IMR-90 (cell line): ENCODE measurements around the gene EMILIN2. TPM values are rescaled to one million over a fixed set of nuclear protein-coding genes. Genes with fewer than 3 reads are reported as not detected.

ENCODE experiments used
- ATAC-seq: fragments of 200-7000 bp; cut with Tn5 transposase; 2 replicates; pipeline ENCODE4 v1.9.1; 2020; ENCODE audit warnings: low read depth, mild to moderate bottlenecking, moderate library complexity
- BruUV-seq: library from RNA; stranded (reverse); fragments of 400-500 nt; replicated peaks from 2 replicates; lab custom pipeline; 2021; lab: Mats Ljungman, UMichigan
- CTCF ChIA-PET: fragments of 300-600 bp; formaldehyde crosslinking; extraction: SDS; loops from one replicate; lab custom pipeline; 2021; ENCODE audit warnings: antibody characterized with exemption; lab: Yijun Ruan, JAX
- POLR2A ChIA-PET: fragments of 300-600 bp; sonication (Branson Sonifier 250); formaldehyde crosslinking; loops from one replicate; lab custom pipeline; 2022; ENCODE audit warnings: antibody characterized with exemption; ENCODE audit not compliant: unreplicated experiment; lab: Charles Lee
- DNase-seq: peaks from one replicate; pipeline ENCODE4 v3.0.0; 2013
- H2AFZ ChIP-seq: replicated peaks from 2 replicates; pipeline ENCODE3; 2013; ENCODE audit warnings: low read length, mild to moderate bottlenecking; ENCODE audit not compliant: poor library complexity
- H2AK5ac ChIP-seq: 2 replicates; pipeline ENCODE4 v1.6.1; 2013; ENCODE audit warnings: low read depth, low read length, inconsistent platforms
- H2AK9ac ChIP-seq: replicated peaks from 2 replicates; pipeline ENCODE3; 2013; ENCODE audit warnings: mild to moderate bottlenecking, low read depth, low read length, moderate library complexity; ENCODE audit not compliant: poor library complexity
- H2BK120ac ChIP-seq: 2 replicates; pipeline ENCODE4 v1.6.1; 2013; ENCODE audit warnings: low read depth, low read length, inconsistent platforms
- H2BK15ac ChIP-seq: 3 replicates; pipeline ENCODE4 v1.6.1; 2013; ENCODE audit warnings: low read depth, low read length, inconsistent platforms
- H2BK20ac ChIP-seq: 2 replicates; pipeline ENCODE4 v1.6.1; 2013; ENCODE audit warnings: low read depth, mild to moderate bottlenecking, inconsistent platforms, low read length, moderate library complexity
- H2BK5ac ChIP-seq: 2 replicates; pipeline ENCODE4 v1.6.1; 2013; ENCODE audit warnings: mild to moderate bottlenecking, low read depth, low read length, inconsistent platforms; ENCODE audit not compliant: poor library complexity, severe bottlenecking
- H3K14ac ChIP-seq: replicated peaks from 2 replicates; pipeline ENCODE4 v1.6.1; 2013; ENCODE audit warnings: low read depth, low read length, inconsistent platforms
- H3K18ac ChIP-seq: 2 replicates; pipeline ENCODE4 v1.6.1; 2013; ENCODE audit warnings: low read depth, low read length, control low read depth
- H3K23ac ChIP-seq: 2 replicates; pipeline ENCODE4 v1.6.1; 2013; ENCODE audit warnings: low read depth, low read length, inconsistent platforms
- H3K27ac ChIP-seq: 2 replicates; pipeline ENCODE4 v1.5.1; 2013; ENCODE audit warnings: mild to moderate bottlenecking, control low read depth, low read length; ENCODE audit not compliant: insufficient read depth
- H3K27me3 ChIP-seq: 2 replicates; pipeline ENCODE4 v1.6.1; 2013; ENCODE audit warnings: low read length; ENCODE audit not compliant: control insufficient read depth, insufficient read depth
- H3K36me3 ChIP-seq: 2 replicates; pipeline ENCODE4 v1.6.1; 2013; ENCODE audit warnings: low read length, mixed read lengths; ENCODE audit not compliant: control insufficient read depth, insufficient read depth
- H3K4ac ChIP-seq: 2 replicates; pipeline ENCODE4 v1.6.1; 2013; ENCODE audit warnings: low read depth, low read length, inconsistent platforms
- H3K4me1 ChIP-seq: 2 replicates; pipeline ENCODE4 v1.6.1; 2013; ENCODE audit warnings: low read length, mixed read lengths; ENCODE audit not compliant: control insufficient read depth, insufficient read depth
- H3K4me2 ChIP-seq: 2 replicates; pipeline ENCODE4 v1.6.1; 2013; ENCODE audit warnings: low read depth, mild to moderate bottlenecking, control low read depth, low read length, moderate library complexity
- H3K4me3 ChIP-seq: 2 replicates; pipeline ENCODE4 v1.5.1; 2013; ENCODE audit warnings: low read depth, mild to moderate bottlenecking, control low read depth, low read length, moderate library complexity; ENCODE audit not compliant: insufficient read depth
- H3K56ac ChIP-seq: 2 replicates; pipeline ENCODE4 v1.6.1; 2013; ENCODE audit warnings: low read length, inconsistent platforms; ENCODE audit not compliant: insufficient read depth; ENCODE audit errors: extremely low read depth
- H3K79me1 ChIP-seq, 2 experiments: 2 replicates each; pipeline ENCODE4 v1.6.1; 2013; ENCODE audit warnings: low read length in 2 of 2, inconsistent platforms in 1 of 2, low read depth in 1 of 2
- H3K9ac ChIP-seq: 2 replicates; pipeline ENCODE4 v1.6.1; 2013; ENCODE audit warnings: low read depth, low read length, control low read depth
- H3K9me1 ChIP-seq: 2 replicates; pipeline ENCODE4 v1.6.1; 2013; ENCODE audit warnings: low read length, inconsistent platforms; ENCODE audit not compliant: insufficient read depth
- H3K9me3 ChIP-seq: 2 replicates; pipeline ENCODE4 v1.6.1; 2013; ENCODE audit warnings: low read length; ENCODE audit not compliant: control insufficient read depth, insufficient read depth
- H4K20me1 ChIP-seq: 2 replicates; pipeline ENCODE4 v1.6.1; 2013; ENCODE audit warnings: low read length, inconsistent platforms; ENCODE audit not compliant: insufficient read depth
- H4K5ac ChIP-seq: 2 replicates; pipeline ENCODE4 v1.6.1; 2013; ENCODE audit warnings: mild to moderate bottlenecking, low read depth, low read length, control low read depth
- H4K8ac ChIP-seq, 2 experiments: 2 replicates each; pipeline ENCODE4 v1.6.1; 2013; ENCODE audit warnings: low read depth in 2 of 2, low read length in 2 of 2, control low read depth in 1 of 2, inconsistent platforms in 1 of 2
- H4K91ac ChIP-seq: 2 replicates; pipeline ENCODE4 v1.6.1; 2013; ENCODE audit warnings: low read depth, low read length, inconsistent platforms; ENCODE audit not compliant: insufficient read depth
- BHLHE40 ChIP-seq: fragments of 150-350 bp; IDR thresholded peaks from 2 replicates; pipeline ENCODE4 v1.6.1; 2016; ENCODE audit warnings: mild to moderate bottlenecking, low read depth, low read length
- CEBPB ChIP-seq: IDR thresholded peaks from 2 replicates; pipeline ENCODE4 v1.6.1; 2012; ENCODE audit warnings: low read depth, low read length, improper control_type of control experiment
- CHD1 ChIP-seq: IDR thresholded peaks from 2 replicates; pipeline ENCODE4 v1.6.1; 2012; ENCODE audit warnings: low read depth, low read length, improper control_type of control experiment
- CTCF ChIP-seq: conservative IDR thresholded peaks from 2 replicates; pipeline ENCODE4 v1.5.1; 2012; ENCODE audit warnings: mild to moderate bottlenecking, low read depth, low read length, improper control_type of control experiment
- FOS ChIP-seq: fragments of 150-350 bp; IDR thresholded peaks from 2 replicates; pipeline ENCODE4 v1.6.1; 2016; ENCODE audit warnings: low read depth, low read length
- MAFK ChIP-seq: IDR thresholded peaks from 2 replicates; pipeline ENCODE4 v1.6.1; 2012; ENCODE audit warnings: low read depth, low read length, improper control_type of control experiment
- NFE2L2 ChIP-seq: fragments of 150-350 bp; IDR thresholded peaks from 2 replicates; pipeline ENCODE4 v1.6.1; 2016; ENCODE audit warnings: low read depth, mild to moderate bottlenecking, low read length
- POLR2A ChIP-seq: IDR thresholded peaks from 2 replicates; pipeline ENCODE4 v1.6.1; 2012; ENCODE audit warnings: mild to moderate bottlenecking, low read depth, low read length
- RAD21 ChIP-seq: IDR thresholded peaks from 2 replicates; pipeline ENCODE4 v1.6.1; 2012; ENCODE audit warnings: low read length, improper control_type of control experiment
- RFX5 ChIP-seq: IDR thresholded peaks from 2 replicates; pipeline ENCODE4 v1.8.0; 2012; ENCODE audit warnings: low read depth, mild to moderate bottlenecking, low read length, moderate library complexity
- SMC3 ChIP-seq: fragments of 150-350 bp; IDR thresholded peaks from 2 replicates; pipeline ENCODE4 v1.6.1; 2016; ENCODE audit warnings: low read depth, mild to moderate bottlenecking, antibody characterized with exemption, low read length, moderate library complexity
- WGBS, 2 experiments: methylation state at CpG; one replicate each; pipeline versions ENCODE4 v1.1.5 to v1.1.7; 2013; ENCODE audit warnings: missing lambda C conversion rate in 2 of 2; ENCODE audit not compliant: insufficient read length in 1 of 2; ENCODE audit errors: extremely low coverage in 2 of 2; 5-methylcytosine and 5-hydroxymethylcytosine counted together
- dilution Hi-C: fragments of 300-500 bp; cut with HindIII; formaldehyde crosslinking; loops from one replicate; pipeline ENCODE4 v1.14.3; 2018; ENCODE audit warnings: low sequenced_read_pairs; ENCODE audit not compliant: unreplicated experiment
- in situ Hi-C: fragments of 300-500 bp; cut with MboI; formaldehyde crosslinking; loops from 3 replicates; pipeline ENCODE4 v1.14.3; 2019; ENCODE audit warnings: low sequenced_read_pairs, inconsistent platforms, mixed read lengths
- intact Hi-C: fragments of 100-400 bp; cut with micrococcal nuclease; formaldehyde crosslinking; loops from 2 replicates; pipeline ENCODE4 v1.10.0; 2022
- polyA plus RNA-seq, 3 experiments: library from polyadenylated mRNA; depleted of rRNA; stranded (reverse); fragments of >200 nt; gene quantifications; 2 replicates each; pipeline ENCODE4 v1.2.3, GENCODE V29; 2012; ENCODE audit warnings: low replicate concordance in 1 of 3
- total RNA-seq: library from RNA; depleted of rRNA; stranded (reverse); fragments of >200 nt; gene quantifications from 2 replicates; pipeline ENCODE4 v1.2.3, GENCODE V29; 2012
- TF ChIP-seq, protein P1 (sequence below): fragments of 150-350 bp; IDR thresholded peaks from 2 replicates; pipeline ENCODE4 v1.6.1; 2016; ENCODE audit warnings: low read depth, mild to moderate bottlenecking, low read length, moderate library complexity, borderline replicate concordance

Gene EMILIN2
- total and polyA plus RNA-seq, 2 of the 4 experiments (the other 2 are of a cell fraction): under 0.01 to 0.14 TPM

GRCh38 chr18:2825613-2826175 is 21.1 kb upstream of the EMILIN2 start:
- Histone ChIP-seq H3K4me3 (no peak overlapping the region), H2AK5ac (no peak overlapping the region), H2BK5ac (no peak overlapping the region), H2AFZ (no peak overlapping the region), H4K5ac (no peak overlapping the region), H3K9me1 (no peaks in the 10 kb centered on the region), H3K56ac (no peak overlapping the region), H3K18ac (no peak overlapping the region), H2AK9ac (no peak overlapping the region), H3K4me1 (peaks cover 2% of the 10 kb centered on the region; the same call in 1 of the 2 replicates), H4K8ac (no peak overlapping the region), H3K4ac (no peak overlapping the region), H3K36me3 (no peaks in the 10 kb centered on the region), H3K9me3 (no peaks in the 10 kb centered on the region), H2BK120ac (no peak overlapping the region), H3K4me2 (no peak overlapping the region), H3K79me1 (no peaks in the 10 kb centered on the region), H3K14ac (no peak overlapping the region), H3K27me3 (peaks cover 11% of the 10 kb centered on the region), H2BK20ac (no peak overlapping the region), H3K27ac (no peak overlapping the region), H4K91ac (no peak overlapping the region), H3K23ac (no peak overlapping the region), H2BK15ac (no peak overlapping the region), H4K20me1 (no peaks in the 10 kb centered on the region), H3K9ac (no peak overlapping the region)
- dilution Hi-C loops (no loop called here), intact Hi-C loops (no loop called here), in situ Hi-C loops (no loop called here)
- CTCF ChIA-PET: no interaction called here
- DNase-seq (no peak), ATAC-seq (no peak)
- WGBS, 2 experiments: no CpG with 5 or more reads among the region's 3 CpGs
- POLR2A ChIA-PET: no interaction called here
- no TSS peak for BruUV-seq
- no peak for TF ChIP-seq CEBPB
- TF ChIP-seq MAFK: no peak
- TF ChIP-seq CHD1: no peak
- TF ChIP-seq BHLHE40: no peak
- TF ChIP-seq POLR2A: no peak
- TF ChIP-seq, protein P1, sequence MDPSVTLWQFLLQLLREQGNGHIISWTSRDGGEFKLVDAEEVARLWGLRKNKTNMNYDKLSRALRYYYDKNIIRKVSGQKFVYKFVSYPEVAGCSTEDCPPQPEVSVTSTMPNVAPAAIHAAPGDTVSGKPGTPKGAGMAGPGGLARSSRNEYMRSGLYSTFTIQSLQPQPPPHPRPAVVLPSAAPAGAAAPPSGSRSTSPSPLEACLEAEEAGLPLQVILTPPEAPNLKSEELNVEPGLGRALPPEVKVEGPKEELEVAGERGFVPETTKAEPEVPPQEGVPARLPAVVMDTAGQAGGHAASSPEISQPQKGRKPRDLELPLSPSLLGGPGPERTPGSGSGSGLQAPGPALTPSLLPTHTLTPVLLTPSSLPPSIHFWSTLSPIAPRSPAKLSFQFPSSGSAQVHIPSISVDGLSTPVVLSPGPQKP: no peak
- no peak for TF ChIP-seq RFX5
- no peak for TF ChIP-seq SMC3
- no peak for TF ChIP-seq RAD21
- TF ChIP-seq FOS: no peak
- no peak for TF ChIP-seq NFE2L2
- no peak for TF ChIP-seq CTCF
